GM19099 (cell line): ENCODE data around the gene CMTM7.

Experiments used
- POLR2A ChIP-seq: IDR thresholded peaks from 3 replicates; pipeline ENCODE4 v1.6.1; 2011; ENCODE audit warnings: low read depth; ENCODE audit not compliant: insufficient read length; ENCODE audit errors: extremely low read depth

CMTM7 gene

GRCh38 chr3:32374788-32375595, 16.7 kb upstream of the CMTM7 start:
- TF ChIP-seq POLR2A: no peak

DNA sequence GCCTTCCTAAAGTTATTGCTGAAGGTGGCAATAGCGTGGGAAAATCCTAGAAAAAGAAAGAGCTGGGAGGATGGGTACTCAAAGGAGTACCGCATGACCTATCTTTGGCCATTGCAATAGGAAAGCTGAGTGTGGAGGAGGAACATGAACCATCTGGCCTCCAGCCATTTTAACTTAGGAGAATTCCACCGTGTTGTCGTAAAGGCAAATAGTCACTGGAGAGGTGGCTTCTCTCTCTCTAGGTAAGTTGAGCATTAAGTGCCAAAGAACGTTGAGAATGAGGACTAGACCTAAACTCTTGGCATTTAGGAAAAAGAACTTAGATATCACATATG, 16.1 kb upstream of the CMTM7 start:
- no peak for TF ChIP-seq POLR2A

DNA sequence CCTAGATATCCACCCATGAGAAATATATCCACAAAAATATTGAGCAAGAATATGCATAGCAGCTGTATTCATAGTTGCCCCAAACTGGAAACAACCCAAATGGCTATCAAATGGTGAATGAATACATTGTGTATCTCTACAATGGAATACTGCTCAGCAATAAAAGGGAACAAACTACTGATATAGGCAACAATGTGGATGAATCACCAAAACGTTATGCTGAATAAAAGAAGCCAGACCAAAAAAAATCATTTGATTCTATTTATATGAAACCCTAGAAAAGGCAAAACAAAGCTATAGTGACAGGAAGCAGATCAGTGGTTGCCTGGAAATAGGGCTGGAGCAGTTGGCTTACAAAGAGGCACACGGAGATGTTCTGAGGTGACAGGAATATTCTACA, 15.5 kb upstream of the CMTM7 start:
- TF ChIP-seq POLR2A: no peak

GRCh38 chr3:32379831-32380500, 11.7 kb upstream of the CMTM7 start:
- no peak for TF ChIP-seq POLR2A

- no peak for TF ChIP-seq POLR2A
Measured at GRCh38 chr3:32381922-32382321, 9.7 kb upstream of the CMTM7 start.

- TF ChIP-seq POLR2A: no peak
Measured at GRCh38 chr3:32383136-32383711, 8.4 kb upstream of the CMTM7 start.

GRCh38 chr3:32384938-32385337, 6.7 kb upstream of the CMTM7 start:
- no peak for TF ChIP-seq POLR2A

DNA sequence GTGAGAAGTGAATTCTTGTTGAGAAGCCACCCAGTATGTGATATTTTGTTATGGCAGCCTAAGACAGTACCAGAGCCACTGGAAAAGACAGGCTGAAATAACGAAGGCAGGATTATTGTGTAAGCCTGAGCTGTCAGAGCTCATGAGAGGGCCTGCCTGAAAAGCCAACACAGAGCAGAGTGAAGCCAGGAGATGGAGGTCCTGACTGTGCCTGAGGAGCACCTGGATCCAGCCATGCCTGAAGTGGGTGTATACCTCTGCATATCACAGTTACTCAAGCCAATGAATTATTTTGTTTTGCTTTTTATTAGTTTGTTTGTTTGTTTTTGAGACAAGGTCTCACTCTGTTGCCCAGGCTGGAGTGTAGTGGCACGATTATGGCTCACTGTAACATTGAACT, 4.1 kb upstream of the CMTM7 start:
- no peak for TF ChIP-seq POLR2A

DNA sequence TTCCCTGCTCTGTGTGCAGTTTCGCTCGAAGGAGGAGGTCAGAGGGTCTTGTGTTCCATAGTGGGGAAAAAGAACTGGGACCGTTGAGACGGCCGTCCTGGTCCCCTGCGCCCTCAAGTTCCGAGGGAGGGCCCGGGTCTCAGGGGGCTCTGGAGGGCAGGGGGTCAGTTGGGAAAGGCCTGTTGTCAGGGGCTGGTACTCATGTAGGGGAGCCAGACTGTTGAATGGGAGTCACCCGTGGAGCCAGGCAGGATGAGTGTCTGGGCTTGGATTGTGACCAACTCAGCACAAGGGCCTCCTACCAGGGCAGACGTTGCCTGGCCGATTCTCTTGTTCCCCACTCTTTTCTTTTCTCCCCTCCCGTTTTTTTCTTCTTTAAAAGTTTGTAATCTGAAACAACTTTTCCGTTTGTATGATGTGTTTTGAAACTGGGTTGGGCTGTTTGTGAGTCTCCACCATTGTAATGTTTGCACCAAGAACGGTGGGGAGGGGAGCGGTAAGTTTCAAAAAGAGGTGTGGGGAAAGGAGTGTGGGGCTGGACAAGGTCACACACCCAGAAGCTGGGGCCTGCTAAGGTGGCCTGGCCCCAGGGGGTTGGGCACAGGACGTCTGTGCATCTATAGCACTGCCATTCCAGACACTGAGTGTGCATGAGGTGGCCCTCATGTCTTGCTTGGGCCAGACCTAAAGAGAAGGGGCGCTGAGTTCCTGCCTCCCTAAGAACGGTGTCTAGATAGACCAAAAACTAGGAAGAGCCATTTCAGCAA, 1.1 kb downstream of the CMTM7 start:
- no peak for TF ChIP-seq POLR2A

DNA sequence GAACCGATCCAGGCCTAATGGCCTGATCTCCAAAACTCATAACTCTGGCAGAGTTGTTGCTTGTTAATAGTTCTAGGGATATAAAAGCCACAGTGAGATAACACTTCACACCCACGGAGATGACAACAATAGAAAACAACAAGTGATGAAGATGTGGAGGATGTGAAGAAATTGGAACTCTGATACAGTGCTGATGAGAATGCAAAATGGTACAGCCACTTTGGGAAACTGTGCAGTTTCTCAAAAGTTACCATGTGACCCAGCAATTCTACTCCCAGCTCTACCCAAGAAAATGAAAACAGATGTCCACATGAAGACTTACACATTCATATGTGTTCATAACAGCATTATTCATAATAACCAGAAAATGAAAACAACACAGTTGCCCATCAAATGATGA, 3.8 kb downstream of the CMTM7 start:
- no peak for TF ChIP-seq POLR2A

DNA sequence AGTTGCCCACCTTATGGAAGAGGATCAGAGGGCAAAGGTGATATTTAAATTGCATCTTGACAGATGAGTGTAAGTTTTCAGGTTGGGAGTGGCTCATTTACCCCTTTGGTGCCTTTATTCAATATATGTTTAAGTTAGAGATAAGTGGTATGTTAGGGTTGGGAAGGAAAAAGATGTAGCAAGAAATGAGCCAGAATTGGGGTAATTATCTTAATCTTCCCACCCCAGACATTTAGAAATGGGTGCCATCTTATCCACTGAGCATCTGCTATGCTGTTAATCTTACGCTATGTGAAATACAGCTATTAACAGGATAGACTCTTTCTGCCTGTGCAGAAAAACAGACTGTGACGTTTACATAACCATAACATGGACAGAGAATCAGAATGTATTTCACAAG, 6.3 kb downstream of the CMTM7 start:
- TF ChIP-seq POLR2A: no peak

GRCh38 chr3:32398531-32398930, 6.9 kb downstream of the CMTM7 start:
- TF ChIP-seq POLR2A: no peak

GRCh38 chr3:32399030-32399620, 7.5 kb downstream of the CMTM7 start:
- no peak for TF ChIP-seq POLR2A

- no peak for TF ChIP-seq POLR2A
Measured at GRCh38 chr3:32401126-32401525, 9.5 kb downstream of the CMTM7 start.

DNA sequence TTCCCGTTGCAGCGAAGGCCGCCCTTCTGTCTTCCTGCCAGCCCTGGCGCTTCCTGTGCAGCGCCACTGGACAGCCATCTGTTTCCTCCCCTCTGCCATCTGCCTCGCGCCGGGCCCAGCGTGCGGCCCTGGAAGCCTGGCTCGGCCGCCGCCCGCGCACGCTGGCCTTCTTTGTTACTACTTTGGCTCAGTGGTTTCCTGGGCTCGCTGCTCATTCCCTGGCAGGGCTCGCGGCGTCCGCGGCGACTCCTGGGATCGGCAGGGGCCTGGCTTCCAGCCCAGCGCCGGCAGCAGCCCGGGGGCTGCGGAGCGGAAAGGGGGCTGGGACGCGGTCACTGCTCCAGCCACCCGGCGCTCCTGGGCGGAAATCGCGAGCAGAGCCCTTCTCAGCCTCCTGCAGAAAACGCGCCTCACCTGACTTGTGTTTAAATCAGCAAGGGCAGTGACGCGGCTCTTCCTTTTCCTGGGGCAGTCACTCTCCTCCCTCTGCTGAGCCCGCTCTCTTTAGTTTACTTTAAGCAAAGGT, 10.0 kb downstream of the CMTM7 start:
- TF ChIP-seq POLR2A: peak; percentile 54
